ENCODE measurements around the gene TOM1L1.

- TF ChIP-seq, protein P1, sequence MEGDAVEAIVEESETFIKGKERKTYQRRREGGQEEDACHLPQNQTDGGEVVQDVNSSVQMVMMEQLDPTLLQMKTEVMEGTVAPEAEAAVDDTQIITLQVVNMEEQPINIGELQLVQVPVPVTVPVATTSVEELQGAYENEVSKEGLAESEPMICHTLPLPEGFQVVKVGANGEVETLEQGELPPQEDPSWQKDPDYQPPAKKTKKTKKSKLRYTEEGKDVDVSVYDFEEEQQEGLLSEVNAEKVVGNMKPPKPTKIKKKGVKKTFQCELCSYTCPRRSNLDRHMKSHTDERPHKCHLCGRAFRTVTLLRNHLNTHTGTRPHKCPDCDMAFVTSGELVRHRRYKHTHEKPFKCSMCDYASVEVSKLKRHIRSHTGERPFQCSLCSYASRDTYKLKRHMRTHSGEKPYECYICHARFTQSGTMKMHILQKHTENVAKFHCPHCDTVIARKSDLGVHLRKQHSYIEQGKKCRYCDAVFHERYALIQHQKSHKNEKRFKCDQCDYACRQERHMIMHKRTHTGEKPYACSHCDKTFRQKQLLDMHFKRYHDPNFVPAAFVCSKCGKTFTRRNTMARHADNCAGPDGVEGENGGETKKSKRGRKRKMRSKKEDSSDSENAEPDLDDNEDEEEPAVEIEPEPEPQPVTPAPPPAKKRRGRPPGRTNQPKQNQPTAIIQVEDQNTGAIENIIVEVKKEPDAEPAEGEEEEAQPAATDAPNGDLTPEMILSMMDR (IDR thresholded peaks at IDR 0.05): no peak
- TF ChIP-seq EP300 (IDR thresholded peaks at IDR 0.05): no peak
Measured at GRCh38 chr17:54968988-54969332, 68.3 kb downstream of the TOM1L1 start.
